GM18526 (cell line): Measurements from ENCODE around the gene OR5H14.

Experiments used
- POLR2A ChIP-seq: IDR thresholded peaks from 3 replicates; pipeline ENCODE4 v1.6.1; 2011; ENCODE audit not compliant: insufficient read length; ENCODE audit errors: extremely low read depth

Gene OR5H14

GRCh38 chr3:98147179-98147578, at the start of gene OR5H14:
Gene OR5H14 (plus strand): TSS chr3:98147479. CDS start chr3:98149386, 1,907 bp downstream.
- TF ChIP-seq POLR2A = no peak

GRCh38 chr3:98099848-98100247, 47.4 kb upstream of the OR5H14 start:
- TF ChIP-seq POLR2A = no peak

DNA sequence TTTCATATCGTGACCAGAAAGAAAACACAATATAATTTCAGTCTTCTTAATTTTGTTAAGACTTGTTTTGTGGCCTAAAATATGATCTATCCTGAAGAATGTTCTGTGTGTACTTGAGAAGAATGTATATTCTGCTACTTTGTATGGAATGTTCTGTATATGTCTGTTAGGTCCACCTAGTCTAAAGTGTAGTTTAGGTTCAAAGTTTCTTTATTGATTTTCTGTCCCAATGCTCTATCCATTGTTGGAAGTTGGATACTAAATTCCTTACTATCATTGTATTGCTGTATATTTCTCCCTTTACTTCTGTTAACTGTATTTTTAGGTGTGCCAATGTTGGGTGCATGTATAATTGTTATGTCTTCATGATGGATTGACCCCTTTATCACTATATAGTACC, 39.1 kb upstream of the OR5H14 start:
- no peak for TF ChIP-seq POLR2A

DNA sequence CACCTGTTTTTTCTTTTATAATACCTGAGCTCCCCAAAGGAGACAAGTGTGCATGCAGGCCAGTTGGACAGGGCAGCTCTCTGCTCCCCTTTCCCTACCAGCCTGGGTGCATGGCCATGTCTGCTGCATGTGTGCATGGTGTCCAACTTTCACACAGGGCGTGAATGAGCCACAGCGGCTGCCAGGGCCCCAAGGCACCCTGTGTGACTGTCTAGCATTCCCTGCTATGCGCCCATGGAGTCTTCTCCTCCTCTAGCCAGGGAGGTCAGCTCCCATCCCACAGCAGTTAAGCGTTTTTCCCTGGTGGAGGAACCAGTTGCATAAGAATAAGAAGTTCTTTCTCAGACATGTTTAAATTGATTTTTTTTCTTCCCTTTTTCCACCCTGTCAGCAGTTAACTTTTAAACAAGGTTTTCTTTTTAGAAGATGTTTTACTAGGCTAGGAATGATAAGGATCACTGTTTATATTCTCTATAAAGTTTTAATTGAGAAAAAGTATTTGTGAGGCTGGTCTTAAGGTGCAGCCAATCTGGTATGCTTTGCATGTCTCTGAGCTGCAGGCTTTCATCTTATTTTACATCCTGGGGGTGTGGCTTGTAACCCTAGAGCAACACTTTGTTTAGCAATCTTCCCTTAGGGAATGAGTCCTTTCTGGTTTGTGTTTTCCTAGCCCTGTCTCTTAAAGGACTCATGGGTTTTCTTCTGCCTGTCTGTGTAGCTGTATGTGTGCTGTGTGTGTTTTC, 37.3 kb upstream of the OR5H14 start:
- TF ChIP-seq POLR2A = no peak

- no peak for TF ChIP-seq POLR2A
These were observed 36.8 kb upstream of the OR5H14 start for GRCh38 chr3:98110550-98110908.

DNA sequence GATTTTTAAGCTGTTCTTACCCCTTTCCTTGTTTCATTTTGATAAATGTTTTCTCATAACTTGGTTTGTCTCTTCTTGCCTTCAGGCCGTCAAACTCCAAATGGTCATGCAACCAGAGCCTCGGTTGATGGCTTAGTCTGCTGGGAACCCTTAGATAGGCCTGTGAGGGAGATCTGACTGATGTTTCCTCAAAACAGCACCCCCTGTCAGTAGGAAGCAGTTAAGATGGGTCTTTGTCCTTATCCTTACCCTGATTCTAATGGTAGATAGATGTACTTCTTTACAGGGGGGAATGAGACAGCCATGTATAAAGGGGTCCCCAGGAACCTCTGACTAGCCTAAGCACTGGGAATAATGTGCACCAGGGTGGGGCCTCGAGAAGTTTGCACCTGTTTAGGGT, 33.0 kb upstream of the OR5H14 start:
- no peak for TF ChIP-seq POLR2A

DNA sequence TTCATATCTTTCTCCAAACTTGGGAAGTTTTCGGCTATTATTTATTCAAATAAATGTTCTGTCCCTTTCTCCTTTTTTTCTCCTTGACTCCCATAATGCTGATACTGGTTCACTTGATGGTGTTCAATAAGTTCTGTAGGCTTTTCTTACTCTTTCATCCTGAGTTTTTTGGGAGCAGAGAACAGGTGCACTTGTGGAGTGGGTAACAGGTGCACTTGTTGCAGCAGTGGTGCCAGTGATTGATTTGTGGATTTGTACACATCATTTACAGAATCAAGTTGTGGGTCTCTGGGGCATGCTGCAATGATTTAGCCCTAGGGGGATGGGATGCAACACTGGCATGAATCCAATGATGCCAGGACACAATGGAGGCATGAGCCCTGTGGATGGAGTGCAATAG, 31.6 kb upstream of the OR5H14 start:
- no peak for TF ChIP-seq POLR2A

DNA sequence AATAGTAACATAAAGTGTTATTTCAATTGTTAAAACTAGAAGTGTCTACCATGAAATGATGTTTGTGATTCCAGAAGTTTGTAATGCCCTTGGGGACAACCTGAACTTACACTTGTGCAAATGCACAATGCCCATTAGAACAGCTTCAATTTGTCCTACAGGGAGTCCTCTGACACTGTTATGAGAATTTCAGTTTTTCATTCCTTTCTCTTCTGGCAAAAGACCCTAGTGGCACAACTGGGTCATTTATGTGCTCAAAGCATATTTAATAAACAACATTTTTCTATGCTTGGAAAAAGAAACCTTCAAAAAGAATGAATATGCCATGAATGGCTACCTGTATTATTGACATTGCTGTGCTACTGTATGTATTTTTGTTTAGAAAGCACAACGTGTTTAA, 16.9 kb upstream of the OR5H14 start, which contains the start of gene OR5H1:
Gene OR5H1 (plus strand): TSS at position 301 of the 400 bp plus-strand sequence. CDS start 1,977 bp downstream, outside the sequence.
- TF ChIP-seq POLR2A = no peak

- no peak for TF ChIP-seq POLR2A
These were observed 10.6 kb upstream of the OR5H14 start for GRCh38 chr3:98136631-98137030.

GRCh38 chr3:98140531-98140930, 6.7 kb upstream of the OR5H14 start:
- no peak for TF ChIP-seq POLR2A

DNA sequence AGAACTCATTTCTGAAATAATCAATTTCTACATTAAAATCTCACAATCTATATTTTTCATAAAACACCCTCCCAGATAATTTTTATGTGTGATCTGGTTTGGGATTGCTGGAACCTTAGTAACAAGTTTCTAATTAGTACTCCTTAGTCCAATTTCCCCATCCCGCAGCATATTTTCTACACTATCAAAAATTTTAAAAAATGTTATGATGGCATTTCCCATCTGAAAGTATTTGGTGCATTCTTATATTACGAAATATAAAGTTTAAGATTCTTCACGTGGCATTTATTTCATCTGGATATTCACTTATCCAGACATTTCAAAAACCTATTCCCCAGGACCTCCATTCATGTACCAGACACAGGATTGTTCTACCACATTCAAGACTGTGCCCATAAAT, 1.5 kb downstream of the OR5H14 start:
- TF ChIP-seq POLR2A = no peak

GRCh38 chr3:98151241-98151640, 4.0 kb downstream of the OR5H14 start:
- no peak for TF ChIP-seq POLR2A

DNA sequence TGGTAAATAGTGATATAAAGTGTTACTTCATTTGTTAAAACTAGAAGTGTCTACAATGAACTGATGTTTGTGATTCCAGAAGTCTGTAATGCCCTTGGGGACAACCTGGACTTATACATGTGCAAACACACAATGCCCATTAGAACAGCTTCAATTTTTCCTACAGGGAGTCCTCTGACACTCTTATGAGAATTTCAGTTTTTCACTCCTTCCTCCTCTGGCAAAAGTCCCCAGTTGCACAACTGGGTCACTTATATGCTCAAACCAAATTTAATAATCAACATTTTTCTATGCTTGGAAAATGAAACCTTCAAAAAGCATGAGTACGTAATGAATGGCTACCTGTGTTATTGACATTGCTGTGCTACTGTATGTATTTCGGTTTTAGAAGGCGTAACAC, 19.1 kb downstream of the OR5H14 start, which contains the start of gene OR5H15:
Gene OR5H15 (plus strand): TSS at position 301 of the 400 bp plus-strand sequence. CDS start 2,004 bp downstream, outside the sequence.
- TF ChIP-seq POLR2A = no peak

- no peak for TF ChIP-seq POLR2A
These were observed 23.8 kb downstream of the OR5H14 start for GRCh38 chr3:98171071-98171470.

DNA sequence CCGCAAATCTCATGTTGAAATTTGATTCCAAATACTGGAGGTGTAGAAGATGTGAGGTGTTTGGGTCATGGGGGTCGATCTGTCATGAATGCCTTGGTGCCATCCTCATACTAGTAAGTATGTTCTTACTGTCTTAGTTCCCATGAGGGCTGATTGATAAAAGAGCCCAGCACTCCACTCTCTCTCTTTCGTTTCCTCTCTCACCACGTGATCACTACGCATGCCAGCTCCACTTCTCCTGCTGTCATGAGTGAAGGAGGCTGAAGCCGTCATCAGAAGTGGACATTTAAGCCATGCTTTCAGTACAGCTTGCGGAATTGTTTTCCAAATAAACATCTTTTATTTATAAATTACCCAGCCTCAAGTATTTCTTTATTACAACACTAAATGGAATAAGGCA, 25.3 kb downstream of the OR5H14 start:
- no peak for TF ChIP-seq POLR2A

DNA sequence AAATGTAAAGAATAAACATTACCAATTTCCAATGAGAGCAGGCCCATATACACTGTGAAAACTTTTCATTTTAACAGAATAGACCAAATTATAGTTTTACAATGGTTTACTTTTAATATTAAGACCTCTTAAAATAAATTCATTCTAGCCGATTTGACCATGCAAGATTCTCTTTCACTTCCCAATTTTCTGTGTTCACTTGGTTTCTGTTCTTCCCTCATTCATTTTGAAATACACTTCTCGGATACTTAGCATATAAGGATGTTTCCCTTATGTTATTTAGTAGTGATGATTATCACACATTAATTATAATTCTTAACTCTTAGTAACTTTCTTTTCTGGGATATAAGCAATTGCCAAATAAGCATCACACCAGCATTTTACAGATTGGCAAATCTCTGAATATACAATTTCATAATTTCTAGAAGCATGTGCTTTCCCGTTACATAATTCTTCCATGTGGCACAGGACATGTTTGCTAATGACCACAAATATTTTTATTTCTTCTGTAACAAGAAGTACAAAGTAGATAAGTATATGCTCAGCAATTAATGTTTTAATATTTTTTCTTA, 33.1 kb downstream of the OR5H14 start:
- no peak for TF ChIP-seq POLR2A

- no peak for TF ChIP-seq POLR2A
These were observed 34.9 kb downstream of the OR5H14 start for GRCh38 chr3:98182196-98182595.
